Posterior vena cava (tissue), 2 donors: Measurements from ENCODE around the gene SERPINA4. TPM values are rescaled to one million over a fixed set of nuclear protein-coding genes. Genes with fewer than 3 reads are reported as not detected.
"Not testable (repeated sequence)": the region's sequence is repeated elsewhere in the genome, so short reads cannot be mapped to it uniquely, and the experiment has no call there.

ENCODE experiments used
- DNase-seq: peaks from one replicate; pipeline ENCODE4 v3.0.0-alpha.2; 2020; ENCODE audit warnings: low spot score
- intact Hi-C, 2 donors: fragments of 100-400 bp; cut with DNase I; formaldehyde crosslinking; loops; one replicate each; pipeline versions ENCODE4 v1.14.1 to v1.14.2; 2022 to 2023
- total RNA-seq, 2 donors: library from RNA; stranded (reverse); fragmentation: NEBNext Ultra II Directional; extraction: Animal tissue kit (Norgen Biotek cat#: 25700); gene quantifications; one replicate each; pipeline ENCODE4 v1.2.1, GENCODE V29; 2021
- donor health status: DM: yes; HTN: yes; CAD: no.
- donor health status: DM: yes; HTN: yes; CAD: no.

SERPINA4 gene
- total RNA-seq, 2 donors from 2014 or later = not detected

DNA sequence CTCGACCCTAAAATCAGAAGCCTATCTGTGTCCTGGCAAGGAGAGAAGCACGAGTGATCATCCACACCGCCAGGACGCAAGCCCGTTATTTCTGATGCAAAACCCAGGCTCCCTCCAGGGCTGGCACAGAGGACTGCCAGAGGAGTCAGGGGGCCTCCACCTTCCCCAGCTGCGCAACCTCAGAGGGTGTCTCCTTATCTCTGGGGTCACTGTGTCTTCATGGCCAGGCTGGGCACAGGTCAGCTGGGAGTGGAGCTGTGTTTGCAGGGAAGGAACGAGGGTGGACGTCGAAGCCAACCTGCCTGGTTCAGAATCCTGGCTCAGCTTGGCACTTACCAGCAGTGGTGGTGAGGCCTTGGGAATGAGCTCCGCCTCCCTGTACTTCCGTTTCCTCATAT lies 38.9 kb downstream of the SERPINA4 start:
- intact Hi-C loops = no loop called here
- DNase-seq = peak; percentile 70

DNA sequence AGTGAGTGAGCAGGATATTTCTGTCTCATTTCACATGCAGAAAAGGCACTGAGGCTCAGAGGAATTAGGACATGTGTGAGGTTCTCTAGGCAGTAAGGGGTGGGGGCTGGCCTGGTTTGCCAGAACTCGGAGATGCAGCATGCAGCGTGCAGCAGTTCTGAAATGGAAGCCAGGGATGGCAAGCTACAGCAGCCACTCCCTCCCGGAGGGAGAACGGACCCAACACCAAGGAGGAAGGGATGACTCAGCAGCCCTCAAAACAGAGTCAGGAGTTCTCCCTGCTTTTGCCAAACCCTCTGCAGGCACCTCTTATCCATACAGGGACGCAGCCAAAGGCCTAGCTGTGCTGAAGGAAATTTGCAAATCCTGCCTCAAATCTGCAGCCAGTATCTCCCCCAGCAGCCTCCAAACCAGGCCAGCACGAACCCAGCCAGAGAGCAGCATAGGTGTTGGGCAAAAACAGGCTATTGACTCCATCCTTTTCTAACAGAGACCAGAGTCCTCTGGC lies 40.7 kb downstream of the SERPINA4 start:
- peak; percentile 89 for DNase-seq
- intact Hi-C loops = no loop called here

DNA sequence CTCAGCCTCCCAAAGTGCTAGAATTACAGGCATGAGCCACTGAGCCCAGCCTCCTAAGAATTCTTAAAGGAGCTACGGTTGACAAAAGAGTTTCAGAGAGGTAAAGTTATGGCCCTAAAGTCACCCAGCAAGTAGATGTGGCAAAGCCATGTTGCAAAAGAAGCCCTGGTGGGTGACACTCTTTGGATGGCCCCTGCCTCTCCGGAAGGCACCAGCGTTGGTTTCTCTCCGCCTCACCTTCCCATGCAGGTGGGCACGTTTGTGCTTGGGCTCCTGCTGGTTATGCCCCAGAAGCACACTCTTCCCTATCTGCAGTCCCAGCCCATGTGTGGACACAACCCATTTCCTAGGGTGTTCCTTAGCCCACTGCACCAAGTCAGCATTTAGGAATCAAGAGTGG lies 41.5 kb downstream of the SERPINA4 start:
- peak; percentile 71 for DNase-seq
- intact Hi-C loops = no loop called here

DNA sequence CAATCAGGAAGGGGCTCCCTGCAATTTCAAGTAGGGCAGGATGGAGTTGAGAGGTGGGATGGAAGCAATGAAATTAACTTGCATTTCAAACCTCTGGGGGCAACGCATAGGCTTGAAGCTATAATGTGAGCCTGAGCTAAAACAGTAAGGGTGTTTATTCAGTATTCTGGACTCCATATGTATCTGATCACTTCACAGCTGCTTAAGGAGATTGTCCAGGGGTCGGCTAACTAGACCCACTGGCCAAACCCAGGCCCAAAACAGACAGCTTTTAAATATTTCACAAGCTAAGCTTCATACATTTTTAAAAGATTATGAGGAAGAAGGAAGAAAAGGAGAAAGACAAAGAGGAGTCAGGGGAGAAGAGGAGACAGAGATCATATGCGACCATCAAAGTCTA lies 44.1 kb downstream of the SERPINA4 start:
- DNase-seq = no peak
- intact Hi-C loops = no loop called here

DNA sequence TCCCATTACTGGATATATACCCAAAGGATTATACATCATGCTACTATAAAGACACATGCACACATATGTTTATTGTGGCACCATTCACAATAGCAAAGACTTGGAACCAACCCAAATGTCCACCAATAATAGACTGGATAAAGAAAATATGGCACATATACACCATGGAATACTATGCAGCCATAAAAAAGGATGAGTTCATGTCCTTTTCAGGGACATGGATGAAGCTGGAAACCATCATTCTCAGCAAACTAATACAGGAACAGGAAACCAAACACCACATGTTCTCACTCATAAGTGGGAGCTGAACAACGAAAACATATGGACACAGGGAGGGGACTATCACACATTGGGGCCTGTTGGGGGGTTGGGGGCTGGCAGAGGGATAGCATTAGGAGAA lies 47.7 kb downstream of the SERPINA4 start:
- DNase-seq, intact Hi-C loops: not testable (repeated sequence)

DNA sequence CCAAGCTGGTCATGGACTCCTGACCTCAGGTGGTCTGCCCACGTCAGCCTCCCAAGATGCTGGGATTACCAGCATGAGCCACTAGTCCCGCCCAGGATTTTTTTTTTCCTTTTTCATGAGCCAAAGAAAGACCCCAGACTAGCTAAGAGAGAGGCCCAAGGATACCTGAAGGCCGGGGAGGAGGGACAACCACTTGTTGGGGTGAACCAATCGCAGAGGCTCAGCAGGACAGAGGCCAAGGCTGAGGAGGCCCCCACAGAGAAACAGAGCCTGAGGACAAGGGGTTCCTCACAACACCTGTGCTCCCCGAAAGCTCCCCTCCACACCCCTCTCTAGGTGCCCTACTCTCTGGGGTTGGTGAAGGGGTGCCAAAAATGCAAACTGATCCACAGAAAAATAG lies 49.9 kb downstream of the SERPINA4 start:
- intact Hi-C loops = no loop called here

DNA sequence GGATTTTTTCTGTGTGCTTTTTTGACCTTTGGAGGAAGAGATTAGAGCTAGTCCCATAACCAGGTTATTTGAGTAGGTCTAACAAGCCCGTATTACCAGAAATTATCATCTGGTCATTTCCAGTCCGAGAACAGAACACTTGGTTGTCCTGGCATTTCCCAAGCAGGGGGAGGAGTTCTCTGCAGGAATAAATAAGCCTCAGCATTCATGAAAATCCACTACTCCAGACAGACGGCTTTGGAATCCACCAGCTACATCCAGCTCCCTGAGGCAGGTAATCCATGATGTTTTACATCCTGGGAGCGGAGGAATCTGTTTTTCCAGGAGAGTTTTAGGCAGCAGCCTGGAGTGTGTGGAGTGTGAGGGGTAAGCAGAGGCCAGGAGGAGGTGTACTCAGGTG lies 50.9 kb downstream of the SERPINA4 start, which contains the start of gene SERPINA3:
SERPINA3 (plus strand) TSS at position 218 of the 400 bp plus-strand sequence. CDS start 2,051 bp downstream, outside the sequence.
- intact Hi-C loops = no loop called here
- no peak for DNase-seq

More for the DNA sequence above, 49.9 kb downstream of the SERPINA4 start:
- DNase-seq = no peak

DNA sequence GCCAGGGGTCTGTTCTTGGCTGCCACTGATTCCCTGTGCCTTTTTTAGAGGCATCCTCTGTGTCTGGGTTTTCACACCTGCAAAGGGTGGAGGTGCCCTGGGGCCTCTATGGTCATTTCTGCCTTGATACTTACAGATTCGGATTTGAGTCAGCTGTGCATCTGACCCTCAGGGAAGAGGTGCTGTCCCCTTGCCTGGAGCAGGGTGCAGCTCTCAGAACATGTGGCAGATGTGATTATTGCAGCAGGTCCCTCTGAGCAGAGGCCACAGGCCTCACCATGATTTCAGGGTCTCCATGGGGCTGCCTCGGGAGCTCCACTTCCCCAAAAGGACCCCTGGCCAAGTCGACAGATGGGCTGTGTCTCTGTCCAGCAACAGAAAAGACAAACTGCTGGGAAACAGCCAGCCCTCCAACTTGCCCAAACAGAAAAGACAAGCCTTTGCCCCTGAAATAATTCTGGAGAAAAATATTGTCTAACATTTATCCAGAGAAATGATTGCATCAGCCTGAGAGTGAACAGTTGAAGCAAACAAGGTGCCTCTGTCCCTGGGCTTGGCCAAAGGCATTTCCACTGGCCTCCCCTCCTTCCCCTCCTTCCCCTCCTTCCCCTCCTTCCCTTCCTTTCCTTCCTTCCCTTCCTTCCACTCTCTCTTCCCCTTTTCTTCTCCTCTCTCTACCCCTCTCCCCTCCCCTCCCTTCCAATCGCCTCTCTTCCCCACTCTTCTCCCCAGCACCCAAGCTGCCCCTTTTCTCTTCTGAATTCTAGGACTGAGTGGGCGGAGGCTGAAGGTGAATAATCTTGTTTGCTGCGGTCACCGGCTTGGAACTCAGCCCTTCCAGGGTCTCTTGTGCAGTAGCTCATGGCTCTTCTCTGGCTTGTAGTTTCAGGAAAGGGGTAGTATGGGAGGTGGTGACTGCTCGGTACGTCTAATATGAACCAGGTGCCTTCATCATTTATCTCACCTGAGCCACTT lies 51.6 kb downstream of the SERPINA4 start:
- DNase-seq = peak; percentile 83
- intact Hi-C loops = no loop called here

DNA sequence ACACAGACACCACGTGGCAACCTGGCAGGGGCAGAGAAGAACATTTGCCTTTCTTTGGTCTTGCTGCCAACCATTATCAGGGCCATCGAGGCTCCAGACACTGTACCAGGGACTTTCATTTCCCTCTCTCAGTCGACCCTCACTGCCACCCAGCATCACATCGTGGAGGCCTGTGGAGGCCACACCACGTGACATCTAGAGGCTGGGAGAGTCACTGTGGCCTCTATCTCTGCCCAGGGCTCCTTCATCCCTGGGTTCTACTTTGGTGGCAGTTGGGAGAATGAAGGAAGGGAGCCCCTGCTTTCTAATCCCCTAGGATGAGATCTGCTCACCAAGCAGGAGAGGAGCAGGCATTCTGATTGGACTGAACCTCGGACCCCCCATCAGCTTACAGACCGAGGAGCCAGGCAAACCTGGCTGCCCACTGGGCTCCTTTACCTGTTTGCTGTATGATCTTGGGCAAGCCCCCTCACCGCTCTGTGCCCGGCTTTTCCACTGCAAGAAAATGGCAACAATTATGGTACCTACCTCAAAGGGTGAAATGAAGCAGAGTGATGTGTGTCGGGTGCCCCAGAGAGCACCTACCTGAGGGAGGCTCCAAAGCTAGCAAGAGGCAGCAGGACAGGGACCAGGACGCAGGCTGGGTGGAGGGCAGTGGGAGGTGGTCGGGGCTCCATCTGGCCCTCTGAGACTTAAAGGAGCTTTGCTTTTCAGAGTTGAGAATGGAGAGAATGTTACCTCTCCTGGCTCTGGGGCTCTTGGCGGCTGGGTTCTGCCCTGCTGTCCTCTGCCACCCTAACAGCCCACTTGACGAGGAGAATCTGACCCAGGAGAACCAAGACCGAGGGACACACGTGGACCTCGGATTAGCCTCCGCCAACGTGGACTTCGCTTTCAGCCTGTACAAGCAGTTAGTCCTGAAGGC lies 52.7 kb downstream of the SERPINA4 start:
- DNase-seq = no peak
- intact Hi-C loops = no loop called here

DNA sequence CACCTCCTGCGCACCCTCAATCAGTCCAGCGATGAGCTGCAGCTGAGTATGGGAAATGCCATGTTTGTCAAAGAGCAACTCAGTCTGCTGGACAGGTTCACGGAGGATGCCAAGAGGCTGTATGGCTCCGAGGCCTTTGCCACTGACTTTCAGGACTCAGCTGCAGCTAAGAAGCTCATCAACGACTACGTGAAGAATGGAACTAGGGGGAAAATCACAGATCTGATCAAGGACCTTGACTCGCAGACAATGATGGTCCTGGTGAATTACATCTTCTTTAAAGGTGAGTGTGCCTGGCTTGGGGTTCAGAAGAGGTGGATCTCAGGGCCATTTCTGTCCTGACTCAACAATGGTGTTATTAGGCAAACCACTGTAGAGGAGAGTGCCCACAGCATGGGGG lies 53.6 kb downstream of the SERPINA4 start:
- no peak for DNase-seq
- intact Hi-C loops = no loop called here

DNA sequence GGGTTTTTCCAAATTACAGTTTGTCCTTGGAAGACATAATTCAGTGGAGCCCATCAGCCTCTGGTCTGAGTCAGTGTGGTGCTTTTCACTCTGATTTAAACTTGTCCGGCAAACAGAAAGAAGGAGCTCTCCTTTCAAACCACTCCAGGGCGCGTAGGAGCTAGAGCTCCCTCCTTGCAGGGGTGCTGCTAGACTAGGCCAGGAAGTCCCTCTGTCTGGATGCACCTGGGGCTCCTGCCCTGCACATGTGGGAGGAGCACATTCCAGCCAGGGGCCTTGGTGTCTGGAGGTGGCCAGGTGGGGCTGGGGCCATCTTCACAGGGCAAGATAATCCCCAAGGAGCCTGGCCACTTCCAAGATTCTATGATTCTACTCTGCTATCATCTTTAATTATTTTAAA lies 54.0 kb downstream of the SERPINA4 start:
- DNase-seq = no peak
- intact Hi-C loops = no loop called here

DNA sequence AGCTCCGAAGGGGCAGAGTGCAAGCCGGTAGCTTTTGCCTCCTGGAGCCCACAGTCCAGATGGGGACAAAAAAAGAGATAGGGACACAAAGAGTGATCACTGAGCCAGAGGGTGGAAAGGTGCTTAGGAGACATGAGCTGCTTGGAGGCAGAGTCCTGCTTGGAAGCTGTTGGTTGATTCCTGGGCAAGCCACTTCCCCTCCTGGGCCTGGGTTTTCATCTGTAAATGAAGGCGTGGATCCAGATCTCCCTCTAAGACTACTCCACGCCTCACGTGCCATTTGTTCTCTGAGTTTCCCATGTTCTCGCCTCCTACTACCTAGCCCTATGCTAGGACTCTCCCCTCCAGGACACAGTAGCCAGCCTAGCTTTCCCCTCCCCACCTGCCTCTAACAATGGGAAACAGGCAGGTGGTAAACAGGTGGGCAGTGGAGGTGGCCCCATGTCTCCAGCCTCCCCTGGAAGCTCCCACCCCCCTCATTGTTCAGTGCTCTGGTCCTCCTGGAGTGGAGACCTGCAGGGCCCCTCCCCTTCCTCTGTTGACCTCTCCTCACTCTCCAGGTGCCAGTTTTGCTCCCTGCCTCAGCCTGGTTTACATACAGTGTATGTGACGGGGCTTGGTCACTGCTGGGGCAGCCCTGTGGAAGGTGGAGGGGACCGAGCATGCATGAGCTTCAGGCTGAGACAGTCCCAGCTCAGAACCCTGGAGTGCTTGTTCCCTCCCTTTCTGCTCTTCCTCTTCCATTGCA lies 54.8 kb downstream of the SERPINA4 start:
- intact Hi-C loops = no loop called here
- peak; percentile 64 for DNase-seq

DNA sequence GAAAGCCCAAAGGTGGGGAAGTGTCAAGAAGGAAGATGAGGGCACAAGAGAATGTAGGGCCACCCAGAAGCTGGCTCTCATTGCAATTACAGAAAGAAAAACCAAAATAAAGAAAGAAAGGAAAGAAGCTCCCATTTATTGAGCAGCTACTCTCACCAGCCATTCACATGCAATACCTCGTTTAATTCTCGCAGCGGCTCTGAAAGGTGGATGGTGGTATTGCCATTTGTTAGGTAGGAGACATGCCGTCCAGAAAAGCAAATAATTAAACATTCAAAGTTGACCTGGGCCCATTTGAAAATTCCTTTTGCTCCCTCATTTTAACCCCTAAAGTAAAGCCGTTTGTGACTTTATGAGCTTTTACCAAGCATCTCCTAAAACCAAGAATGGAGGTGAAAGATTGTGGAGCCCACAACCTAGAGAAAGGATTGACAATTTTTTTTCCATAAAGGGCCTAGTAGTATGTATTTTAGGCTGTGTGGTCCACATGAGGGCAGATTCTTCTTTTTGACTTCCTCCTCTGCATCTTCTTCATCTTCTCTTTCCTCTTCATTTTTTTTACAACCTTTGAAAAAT lies 56.2 kb downstream of the SERPINA4 start:
- intact Hi-C loops = no loop called here

DNA sequence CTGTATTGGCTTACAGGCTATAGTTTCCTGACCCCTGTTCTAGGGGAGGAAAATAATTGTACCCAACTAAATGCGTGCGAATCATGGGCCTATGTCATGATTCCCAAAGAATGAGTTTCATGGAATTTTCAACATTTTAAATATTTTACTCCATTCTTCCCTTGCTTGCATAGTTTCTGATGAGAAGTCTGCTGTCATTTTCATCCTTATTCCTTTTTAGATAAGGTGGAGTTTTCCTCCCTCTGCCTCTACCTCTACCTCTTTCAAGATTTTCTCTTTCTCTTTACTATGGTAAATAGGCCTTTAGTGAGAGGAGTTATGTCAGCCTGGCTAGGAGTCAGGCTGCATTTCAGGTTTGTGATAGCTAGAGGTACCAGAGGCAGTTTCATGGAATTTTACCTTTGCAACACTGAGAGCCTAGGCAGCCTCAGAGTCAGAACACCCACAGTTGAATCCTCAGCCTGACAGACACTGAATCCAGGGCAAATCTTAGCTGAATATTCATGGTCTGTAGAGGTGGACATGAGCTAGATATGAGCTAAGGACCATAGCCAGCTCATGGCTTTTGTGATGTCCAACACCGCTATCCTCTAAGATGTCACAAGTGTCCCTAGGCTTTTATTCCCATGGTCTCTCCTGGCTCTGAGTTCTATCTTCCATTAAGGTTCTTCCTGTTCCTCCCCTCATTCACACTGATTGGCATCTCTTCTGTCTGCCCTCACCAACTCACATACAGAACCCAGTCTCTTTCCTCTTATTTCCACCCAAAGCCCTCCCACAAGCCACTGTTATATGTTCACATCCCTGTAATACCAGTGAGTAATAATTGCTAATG lies 57.0 kb downstream of the SERPINA4 start:
- no peak for DNase-seq
- intact Hi-C loops = no loop called here

More for the DNA sequence above, 56.2 kb downstream of the SERPINA4 start:
- peak; percentile 26 for DNase-seq

DNA sequence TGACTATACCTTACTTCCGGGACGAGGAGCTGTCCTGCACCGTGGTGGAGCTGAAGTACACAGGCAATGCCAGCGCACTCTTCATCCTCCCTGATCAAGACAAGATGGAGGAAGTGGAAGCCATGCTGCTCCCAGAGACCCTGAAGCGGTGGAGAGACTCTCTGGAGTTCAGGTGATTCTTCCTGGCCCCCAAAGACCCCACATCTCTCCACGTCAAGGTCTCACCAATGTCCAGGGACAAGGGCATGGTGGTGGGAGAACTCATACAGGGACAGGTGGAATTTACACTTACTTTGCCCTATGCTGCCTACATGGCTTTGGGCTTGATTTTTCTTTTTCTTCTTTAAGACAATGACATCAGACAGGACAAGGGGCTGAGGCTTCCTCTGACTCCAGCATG lies 58.1 kb downstream of the SERPINA4 start:
- DNase-seq = peak; percentile 37
- intact Hi-C loops = no loop called here
